DMS79 treated with DMSO at 0.1 percent for 48 hours (cell line): Measurements from ENCODE around the gene DNALI1.
"Not testable (repeated sequence)": the region's sequence is repeated elsewhere in the genome, so short reads cannot be mapped to it uniquely, and the experiment has no call there.

ENCODE experiments used
- DNase-seq: peaks from one replicate; lab custom pipeline; 2025; lab: John Stamatoyannopoulos, UW

The DNALI1 gene

DNA sequence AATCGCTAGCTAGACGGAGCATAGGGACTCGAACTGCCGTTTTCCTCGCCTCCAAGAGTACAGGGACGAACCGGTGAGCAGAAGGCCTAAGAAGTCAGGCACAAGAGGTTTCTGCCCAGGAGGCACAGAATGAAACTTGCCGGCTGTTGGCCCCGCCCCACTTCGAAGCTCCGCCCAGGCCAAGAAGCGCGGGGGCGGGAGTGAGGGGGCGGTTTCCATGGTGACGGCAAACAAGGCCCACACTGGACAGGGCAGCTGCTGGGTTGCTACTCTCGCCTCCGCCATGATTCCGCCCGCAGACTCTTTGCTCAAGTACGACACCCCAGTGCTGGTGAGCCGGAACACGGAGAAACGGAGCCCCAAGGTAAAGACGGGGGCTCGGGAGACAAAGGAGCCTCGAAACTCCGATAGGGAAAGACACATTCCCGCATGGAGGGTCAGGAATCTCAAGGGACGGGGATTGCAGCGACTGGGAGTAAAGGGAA is at the start of gene DNALI1:
DNALI1 (plus strand) TSS at position 229 of the 485 bp plus-strand sequence; CDS start at position 284, 55 bp downstream.
- DNase-seq, result peak; percentile 54

DNA sequence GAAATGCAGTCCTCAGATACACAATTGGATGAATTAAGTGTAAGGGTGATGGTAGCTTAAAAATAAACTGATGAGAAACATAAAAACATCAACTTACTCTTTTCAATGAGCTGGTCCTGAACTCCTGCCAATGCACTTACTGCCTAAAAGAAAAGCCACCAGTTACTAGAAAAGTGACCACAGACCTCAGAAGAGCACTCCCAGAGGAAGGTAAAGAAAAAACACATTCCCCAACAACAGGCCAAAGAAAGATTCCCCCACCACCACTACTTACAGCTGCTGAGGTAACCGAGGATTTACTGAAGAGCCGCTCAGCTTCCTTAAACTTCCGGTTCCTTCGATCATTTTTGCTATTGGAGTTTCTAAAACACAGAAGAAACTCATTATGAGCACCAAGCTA is 47.6 kb upstream of the DNALI1 start:
- DNase-seq, result no peak

DNA sequence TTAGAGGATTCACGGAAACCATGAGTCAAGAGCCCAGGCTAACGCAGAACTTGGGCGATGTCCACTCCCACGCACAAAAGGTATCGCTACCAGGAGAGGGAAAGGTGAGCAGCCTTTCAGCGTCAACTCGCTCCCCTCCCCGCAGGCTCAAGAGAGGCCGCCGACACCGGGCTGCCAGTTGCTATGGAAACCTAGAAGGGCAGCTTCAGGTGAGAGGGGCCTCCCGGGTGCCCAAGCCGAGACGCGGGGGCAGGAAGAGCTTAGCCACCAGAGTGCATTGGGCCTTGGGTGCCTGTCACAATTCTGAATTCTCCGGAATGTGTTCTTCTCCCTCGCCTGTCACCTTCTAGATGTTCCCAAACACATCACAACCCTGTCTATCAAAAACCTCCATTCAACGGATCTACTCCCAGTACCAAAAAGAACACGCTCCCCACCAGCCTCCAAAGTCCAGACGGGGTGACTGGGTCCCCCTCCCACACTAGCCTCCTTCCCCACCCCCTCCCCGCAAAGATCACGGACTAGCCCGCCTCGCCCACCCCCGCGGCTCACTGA is 42.9 kb upstream of the DNALI1 start:
- peak; percentile 82 for DNase-seq

DNA sequence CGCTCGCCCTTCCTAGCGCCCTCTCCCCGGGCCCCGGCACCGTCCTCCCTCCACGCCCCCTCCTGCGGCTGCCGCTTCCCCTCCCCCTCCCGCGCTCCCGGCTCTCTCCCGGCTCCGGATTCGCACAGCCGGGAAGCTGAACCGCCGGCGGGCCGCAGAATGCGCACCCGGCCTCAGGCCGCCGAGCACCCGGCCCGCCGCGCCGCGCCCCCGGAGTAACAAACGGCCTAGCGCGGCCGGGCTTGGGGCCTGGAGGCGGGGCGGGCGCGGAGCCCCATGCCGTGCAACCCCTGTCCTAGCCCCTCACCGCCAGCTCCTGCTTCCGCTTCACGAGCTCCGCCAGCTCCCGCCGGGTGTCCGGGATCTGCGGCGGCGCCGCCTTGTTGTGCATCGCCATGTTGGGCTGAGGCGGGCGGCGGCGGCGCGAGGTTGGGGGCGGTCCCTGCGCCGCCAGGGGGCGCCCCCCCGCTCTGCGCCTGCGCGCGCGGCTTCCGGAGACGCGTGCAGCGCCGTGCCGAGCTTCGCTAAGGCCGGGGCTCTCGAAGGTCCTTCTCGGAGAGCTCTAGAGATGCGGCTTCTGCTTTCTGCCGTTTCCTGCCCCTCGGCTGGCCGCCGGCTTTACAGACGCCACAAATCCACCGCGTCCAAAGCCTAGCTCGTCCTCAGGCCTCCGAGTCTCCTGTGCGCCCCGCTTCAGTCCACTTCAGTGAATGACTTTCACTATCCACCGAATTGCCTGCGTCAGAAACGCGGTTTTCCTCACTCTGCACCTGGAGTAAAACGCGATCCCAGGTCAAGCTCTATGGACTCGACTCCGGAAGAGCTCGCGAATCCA is 42.2 kb upstream of the DNALI1 start, which contains the start of gene MEAF6:
MEAF6 (minus strand) TSS at position 417 of the 835 bp plus-strand sequence; CDS start at position 397, 20 bp downstream.
- DNase-seq, result peak; percentile 93

DNA sequence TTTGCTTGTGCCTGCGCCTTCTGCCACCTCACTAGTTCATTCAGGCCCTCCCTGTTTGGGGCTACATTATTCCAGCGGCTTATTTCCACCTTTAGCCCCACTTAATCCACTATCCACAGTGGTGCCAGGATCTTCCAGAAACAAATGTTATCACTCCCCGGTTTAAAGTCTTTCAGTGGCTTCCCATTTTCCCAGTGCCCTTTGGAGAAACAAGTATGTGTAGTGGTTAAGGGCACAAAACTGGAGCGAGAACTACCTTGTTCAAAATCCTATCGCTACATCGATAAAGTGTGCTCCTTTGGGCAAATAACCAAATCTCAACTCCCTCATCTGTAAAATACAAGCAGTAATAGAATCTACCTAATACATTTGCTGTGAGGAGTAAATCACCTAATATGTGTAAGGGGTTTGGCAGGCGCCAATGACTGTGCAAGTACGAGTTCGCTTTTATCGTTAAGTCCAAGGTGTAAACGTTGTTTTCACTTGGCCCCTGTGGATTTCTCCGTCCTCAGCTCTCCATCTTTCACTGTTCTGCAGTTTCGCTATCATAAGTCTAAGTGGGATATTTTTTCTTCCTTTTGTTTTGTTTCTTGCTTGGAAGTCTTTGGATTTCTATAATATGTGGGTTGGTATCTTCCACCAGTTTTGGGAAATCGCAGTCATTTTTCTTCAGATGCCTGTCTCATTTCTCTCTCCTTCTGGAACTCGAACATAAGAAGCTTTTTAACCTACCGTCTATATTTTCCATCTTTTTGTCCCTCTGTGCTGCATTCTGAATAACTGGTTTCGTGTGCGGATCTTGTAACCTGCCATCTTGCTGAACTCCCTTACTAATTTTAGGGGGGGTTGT is 41.3 kb upstream of the DNALI1 start:
- DNase-seq, result peak; percentile 58

DNA sequence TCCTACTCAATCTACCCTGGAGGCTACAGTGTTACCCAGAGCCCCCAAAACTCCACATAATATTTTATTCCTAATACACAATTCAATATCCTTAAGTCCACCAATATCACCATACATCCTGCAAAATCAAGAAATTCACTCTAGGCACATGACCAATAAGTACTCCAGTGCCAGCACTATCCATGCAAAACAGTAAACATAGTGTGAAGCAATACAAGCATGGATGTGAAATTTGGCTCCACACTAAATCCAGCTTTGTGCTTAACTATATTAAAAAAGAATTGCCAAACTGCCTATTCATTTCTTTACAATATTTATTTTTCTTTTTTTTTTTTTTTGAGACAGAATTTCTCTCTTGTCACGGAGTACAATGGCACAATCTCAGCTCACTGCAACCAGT is 39.2 kb upstream of the DNALI1 start:
- no peak for DNase-seq

DNA sequence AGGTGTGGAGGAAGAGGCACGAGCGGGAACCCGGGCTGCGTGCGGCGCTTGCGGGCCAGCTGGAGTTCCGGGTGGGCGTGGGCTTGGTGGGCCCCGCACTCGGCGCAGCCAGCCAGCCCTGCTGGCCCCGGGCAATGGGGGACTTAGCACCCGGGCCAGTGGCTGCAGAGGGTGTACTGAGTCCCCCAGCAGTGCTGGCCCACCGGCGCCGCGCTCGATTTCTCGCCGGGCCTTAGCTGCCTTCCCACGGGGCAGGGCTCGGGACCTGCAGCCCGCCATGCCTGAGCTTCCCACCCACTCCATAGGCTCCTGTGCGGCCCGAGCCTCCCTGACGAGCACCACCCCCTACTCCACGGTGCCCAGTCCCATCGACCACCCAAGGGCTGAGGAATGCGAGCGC is 38.5 kb upstream of the DNALI1 start:
- DNase-seq, result not testable (repeated sequence)

DNA sequence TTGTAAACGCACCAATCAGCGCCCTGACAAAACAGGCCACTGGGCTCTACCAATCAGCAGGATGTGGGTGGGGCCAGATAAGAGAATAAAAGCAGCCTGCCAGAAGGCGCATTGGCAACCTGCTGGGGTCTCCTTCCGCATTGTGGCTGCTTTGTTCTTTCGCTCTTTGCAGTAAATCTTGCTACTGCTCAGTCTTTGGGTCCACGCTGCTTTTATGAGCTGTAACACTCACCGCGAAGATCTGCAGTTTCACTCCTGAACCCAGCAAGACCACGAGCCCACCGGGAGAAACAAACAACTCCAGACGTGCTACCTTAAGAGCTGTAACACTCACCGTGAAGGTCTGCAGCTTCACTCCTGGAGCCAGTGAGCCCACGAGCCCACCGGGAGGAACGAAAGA is 37.8 kb upstream of the DNALI1 start:
- not testable (repeated sequence) for DNase-seq

DNA sequence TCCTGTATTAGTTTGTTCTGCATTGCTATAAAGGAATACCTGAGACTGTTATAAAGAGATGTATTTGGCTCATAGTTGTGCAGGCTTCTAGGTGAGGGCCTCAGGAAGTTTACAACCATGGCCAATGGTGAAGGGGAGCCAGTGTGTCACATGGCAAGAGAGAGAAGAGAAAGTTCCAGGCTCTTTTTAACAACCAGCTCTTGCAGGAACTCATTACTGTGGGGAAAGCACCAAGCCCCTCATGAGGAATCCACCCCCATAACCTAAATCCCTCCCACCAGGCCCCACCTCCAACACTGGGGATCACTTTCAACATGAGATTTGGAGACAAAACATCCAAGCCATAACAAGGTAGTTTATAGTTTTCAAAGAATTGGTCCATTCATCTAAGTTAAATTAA is 37.1 kb upstream of the DNALI1 start:
- no peak for DNase-seq

DNA sequence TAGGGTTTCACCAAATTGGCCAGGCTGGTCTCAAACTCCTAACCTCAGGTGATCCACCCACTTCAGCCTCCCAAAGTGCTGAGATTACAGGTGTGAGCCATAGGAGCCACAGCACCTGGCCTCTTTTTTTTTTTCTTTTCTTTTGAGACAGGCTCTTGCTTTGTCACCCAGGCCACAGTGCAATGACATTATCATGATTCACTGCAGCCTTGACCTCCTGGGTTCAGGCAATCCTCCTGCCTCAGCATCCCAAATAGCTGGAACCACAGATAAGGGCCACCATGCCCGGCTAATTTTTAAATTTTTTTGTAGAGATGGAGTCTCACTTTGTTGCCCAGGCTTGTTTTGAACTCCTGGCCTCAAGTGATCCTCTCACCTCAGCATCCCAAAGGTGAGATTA is 26.9 kb upstream of the DNALI1 start:
- not testable (repeated sequence) for DNase-seq

DNA sequence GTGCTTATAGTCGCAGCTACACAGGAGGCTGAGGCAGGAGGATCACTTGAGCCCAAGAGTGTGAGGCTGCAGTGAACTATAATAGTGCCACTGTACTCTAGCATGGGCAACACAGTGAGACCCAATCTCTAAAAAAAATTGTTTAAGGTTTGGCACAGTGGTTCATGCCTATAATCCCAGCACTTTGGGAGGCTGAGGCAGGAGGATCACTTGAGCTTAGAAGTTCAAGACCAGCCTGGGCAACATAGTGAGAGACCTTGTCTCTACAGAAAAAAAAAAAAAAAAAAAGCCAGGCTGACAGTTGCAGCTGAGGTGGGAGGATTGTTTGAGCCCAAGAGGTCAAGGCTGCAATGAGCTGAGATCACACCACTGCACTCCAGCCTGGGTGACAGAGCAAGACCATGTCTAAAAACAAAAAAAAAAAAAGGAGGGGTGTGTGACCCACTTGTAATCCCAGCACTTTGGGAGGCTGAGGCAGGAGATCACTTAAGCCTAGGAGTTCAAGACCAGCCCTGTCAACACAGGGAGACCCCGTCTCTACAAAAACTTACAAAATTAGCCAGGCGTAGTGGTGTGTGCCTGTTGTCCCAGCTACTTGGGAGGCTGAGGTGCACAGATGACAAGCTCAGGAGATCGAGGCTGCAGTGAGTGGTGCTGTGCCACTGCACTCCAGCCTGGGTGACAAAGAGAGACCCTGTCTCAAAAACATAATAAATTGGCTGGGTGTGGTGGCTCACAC is 24.2 kb upstream of the DNALI1 start:
- DNase-seq, result not testable (repeated sequence)

DNA sequence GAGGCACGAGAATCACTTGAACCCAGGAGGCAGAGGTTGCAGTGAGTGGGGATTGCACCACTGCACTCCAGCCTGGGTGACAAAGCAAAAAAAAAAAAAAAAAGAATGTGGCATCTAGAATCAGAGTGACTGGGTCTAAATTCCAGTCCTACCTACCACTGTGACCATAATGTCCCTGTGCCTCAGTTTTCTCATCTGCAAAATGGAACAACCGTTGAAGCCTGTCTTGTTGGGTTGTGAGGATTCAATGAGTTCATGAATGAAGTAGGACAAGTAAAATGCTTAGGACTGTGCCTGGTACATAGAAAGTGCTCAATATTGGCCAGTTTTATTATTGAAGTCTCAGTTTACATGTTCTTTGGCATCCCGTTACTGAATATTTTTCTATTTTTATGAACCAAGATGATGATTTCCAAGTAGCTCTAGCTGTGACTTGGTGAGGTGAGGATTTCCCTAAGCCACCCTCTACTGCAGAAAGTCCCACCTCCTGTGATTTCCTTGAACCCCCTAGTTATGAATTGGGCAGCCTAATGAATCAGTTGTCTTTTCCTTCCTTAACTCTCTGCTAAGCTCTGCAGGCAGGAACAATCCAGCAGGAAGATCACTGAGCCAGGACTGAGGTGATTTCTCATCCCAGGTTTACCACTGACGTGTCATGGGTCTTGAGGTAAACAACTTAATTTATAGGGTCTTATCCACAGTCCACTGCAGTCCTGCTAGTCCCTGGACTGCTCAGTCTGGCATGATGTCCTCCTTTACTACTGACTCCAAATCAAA is 23.2 kb upstream of the DNALI1 start:
- DNase-seq, result no peak

DNA sequence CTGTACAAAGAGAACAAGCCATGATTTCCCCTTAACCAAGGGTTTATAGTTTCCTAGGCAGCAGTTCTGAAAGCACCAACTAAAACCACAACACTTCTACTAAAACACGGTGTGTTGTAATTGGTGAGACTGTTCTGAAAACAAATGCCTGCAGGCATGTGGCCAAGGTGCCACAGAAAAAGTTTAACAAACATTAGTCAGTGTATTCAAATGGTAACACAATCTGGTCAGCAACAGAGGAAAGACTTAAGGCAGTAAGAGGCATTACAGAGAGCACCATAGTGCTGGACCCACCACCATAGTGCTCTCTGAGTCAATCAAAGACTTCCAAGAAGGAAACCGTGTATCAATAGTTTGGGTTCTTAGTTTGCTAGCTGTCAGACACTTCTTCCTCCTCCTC is 19.4 kb upstream of the DNALI1 start:
- no peak for DNase-seq

DNA sequence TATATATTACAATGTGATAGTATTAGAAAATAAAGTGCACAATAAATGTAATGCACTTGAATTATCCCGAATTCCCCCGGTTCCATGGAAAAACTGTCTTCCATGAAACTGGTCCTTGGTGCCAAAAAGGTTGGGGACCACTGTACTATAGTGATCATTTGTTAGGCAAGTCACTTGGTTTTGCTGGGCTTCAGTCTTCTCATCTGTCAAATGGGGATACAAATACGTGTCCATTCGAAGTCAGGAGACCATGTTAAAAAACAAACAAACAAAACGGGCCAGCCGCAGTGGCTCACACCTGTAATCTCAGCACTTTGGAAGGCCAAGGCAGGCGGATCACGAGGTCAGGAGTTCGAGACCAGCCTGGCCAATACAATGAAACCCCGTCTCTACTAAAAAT is 17.6 kb upstream of the DNALI1 start:
- DNase-seq, result not testable (repeated sequence)

DNA sequence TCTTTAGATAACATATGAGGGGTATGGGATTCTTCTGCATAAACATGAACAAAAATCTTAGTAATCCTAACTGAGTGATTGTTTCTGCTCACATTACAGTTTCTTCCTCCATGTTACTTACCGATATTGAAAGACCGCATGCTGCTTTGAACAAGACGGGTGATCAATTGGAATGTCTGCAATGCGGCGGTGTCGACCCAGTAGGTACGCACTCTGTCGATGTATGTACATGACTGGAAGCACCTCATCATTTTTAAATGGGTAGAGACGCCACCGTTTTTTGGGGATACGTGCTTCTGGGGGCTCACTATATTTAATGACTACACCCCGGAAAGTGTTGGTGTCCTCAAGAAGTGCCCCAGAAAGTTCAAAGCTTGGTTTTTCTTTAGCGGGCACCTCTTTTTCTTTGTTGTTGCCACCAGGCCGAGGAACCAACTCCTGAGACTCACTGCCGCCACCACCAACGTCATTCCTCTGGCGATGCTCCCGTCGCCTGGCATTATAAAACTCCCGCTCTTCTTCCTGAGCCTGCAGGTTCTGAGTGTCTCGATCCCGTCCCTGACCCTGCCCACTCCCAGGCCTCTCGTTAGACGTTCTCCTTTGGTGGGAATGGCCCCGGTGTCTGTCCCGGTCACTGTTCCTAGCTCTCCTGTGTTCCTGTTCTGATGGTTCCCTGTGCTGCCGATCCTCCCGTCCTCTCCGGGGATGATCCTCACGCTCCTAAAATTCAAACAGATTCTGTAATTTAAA is 16.5 kb upstream of the DNALI1 start:
- no peak for DNase-seq

DNA sequence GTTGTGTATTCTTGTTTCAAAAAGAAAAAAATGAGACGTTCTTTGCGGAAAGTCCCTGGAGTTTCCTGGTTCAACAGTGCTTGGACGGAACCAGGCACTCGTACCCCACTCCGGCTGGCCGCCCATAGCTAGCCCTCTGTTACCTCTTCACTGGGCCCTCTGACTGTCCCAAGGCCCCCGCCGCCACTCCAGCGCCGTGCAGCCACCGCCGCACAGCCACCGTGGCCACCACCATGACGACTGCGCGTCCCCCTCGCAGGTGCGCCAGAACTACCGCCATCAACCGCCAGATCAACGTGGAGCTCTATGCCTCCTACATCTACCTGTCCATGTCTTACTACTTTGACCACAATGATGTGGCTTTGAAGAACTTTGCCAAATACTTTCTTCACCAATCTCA is 12.2 kb upstream of the DNALI1 start:
- DNase-seq, result no peak

DNA sequence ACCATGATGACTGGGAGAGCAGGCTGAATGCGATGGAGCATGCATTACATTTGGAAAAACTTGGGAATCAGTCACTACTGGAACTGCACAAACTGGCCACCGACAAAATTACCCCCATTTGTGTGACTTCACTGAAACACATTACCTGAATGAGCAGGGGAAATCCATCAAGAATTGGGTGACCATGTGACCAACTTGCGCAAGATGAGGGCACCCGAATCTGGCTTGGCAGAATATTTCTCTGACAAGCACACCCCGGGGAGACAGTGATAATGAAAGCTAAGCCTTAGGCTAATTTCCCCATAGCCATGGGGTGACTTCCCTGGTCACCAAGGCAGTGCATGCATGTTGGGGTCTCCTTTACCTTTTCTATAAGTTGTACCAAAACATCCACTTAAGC is 11.7 kb upstream of the DNALI1 start:
- no peak for DNase-seq

DNA sequence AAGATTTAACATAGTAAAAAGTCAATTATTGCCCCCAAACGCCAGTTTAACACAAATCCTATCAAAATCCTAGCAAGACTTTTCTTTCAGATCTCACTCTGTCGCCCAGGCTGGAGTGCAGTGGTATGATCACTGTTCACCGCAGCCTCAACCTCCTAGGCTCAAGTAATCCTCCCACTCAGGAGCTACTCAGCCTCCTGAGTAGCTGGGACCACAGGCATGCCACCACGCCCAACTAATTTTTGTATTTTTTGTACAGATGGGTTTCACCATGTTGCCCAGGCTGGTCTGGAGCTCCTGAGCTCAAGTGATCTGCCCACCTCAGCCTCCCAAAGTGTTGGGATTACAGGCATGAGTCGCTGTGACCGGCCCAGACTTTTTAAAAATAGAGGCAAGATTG is 7.4 kb upstream of the DNALI1 start:
- DNase-seq, result no peak

DNA sequence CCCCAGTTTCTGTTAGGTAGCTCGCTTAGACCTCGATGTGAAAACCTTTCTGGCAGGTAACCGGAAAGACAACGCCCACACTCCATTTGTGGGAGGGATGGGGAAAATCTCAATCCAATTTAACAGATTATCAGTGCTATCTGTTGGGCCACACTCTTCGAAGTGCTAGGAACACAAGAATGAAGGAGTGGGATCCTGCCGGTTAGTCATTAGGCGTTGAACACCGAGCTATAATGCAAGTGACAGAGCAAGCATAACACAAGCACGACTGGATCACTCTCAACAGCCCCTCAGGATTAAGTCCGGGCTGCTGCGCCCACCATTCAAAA is 3.2 kb upstream of the DNALI1 start:
- DNase-seq, result no peak
